Measurements from ENCODE around the gene ZCCHC7.

GRCh38 chr9:37100327-37100726, 20.0 kb upstream of the ZCCHC7 start:
- TF ChIP-seq CTCF (IDR thresholded peaks at IDR 0.05), result no peak
- no peak for TF ChIP-seq POLR2A (IDR thresholded peaks at IDR 0.05)
